ENCODE results near the gene RTL10. TPM values are rescaled to one million over a fixed set of nuclear protein-coding genes. Genes with fewer than 3 reads are reported as not detected.
A peak's percentile ranks its signal among the peaks of the same experiment; 100 is the strongest.

RTL10 gene
- total RNA-seq, 4 donors from 2014 or later: 2.5 to 26.1 (median 22.8) TPM

DNA sequence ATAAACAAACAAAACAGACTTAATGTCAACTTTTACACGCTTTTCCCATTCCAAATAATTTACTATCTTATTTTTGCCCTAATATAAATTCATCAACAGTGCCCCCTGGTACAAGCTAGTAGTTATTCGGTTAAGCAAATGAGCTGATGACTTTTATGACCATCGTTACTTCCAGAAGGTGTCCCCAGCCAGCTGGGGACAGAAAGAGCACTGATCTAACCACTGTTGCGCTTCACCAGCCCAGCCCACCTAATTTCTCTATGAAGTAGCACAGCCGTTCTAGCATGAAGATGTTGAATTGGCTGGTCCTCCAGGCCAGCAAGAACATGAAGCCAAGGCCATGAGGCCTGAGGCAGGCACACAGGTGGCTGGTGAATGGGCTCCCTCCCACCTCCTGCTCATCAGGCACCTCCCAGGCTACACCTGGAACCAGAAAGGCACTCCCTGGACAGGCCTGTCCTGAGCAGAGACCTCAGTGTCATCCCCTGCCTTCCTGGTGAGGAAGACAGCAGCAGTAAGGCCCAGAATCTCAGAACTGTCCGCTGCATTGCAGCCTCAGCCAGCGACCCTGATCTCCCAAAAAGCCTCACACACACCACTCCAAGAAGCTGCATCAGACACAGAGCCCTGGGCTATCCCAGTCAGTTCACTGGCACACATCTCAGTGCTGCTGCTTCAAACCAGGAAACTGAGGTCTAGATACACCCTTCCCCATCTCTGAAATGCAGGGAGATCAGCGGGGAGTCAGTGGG is 12.9 kb downstream of the RTL10 start:
- TF ChIP-seq CTCF (IDR thresholded peaks at IDR 0.05): no peak
- Histone ChIP-seq H3K4me1 (peaks cover 0 to 13% (median 3%) of the 10 kb centered on the region in 4 donors), H3K4me3 (no peak overlapping the region), H3K27ac (no peak overlapping the region), H3K9me3 (no peaks in the 10 kb centered on the region), H3K27me3 (no peaks in the 10 kb centered on the region), H3K36me3 (no peaks in the 10 kb centered on the region)
- peak in 1 of 3 donors; percentile 17 for DNase-seq

- no peaks in the 10 kb centered on the region for H3K27me3 ChIP-seq
- no peak overlapping the region for H3K27ac ChIP-seq
- no peak for TF ChIP-seq POLR2A (IDR thresholded peaks at IDR 0.05)
- no peak for TF ChIP-seq CTCF (IDR thresholded peaks at IDR 0.05)
- H3K4me1 ChIP-seq: peaks cover 0 to 13% (median 3%) of the 10 kb centered on the region in 4 donors
- no peaks in the 10 kb centered on the region for H3K9me3 ChIP-seq
- no peaks in the 10 kb centered on the region for H3K36me3 ChIP-seq
- H3K4me3 ChIP-seq: no peak overlapping the region
- peak in 1 of 3 donors; percentile 5 for DNase-seq
These were observed 13.6 kb downstream of the RTL10 start for GRCh38 chr22:19840955-19841640.

DNA sequence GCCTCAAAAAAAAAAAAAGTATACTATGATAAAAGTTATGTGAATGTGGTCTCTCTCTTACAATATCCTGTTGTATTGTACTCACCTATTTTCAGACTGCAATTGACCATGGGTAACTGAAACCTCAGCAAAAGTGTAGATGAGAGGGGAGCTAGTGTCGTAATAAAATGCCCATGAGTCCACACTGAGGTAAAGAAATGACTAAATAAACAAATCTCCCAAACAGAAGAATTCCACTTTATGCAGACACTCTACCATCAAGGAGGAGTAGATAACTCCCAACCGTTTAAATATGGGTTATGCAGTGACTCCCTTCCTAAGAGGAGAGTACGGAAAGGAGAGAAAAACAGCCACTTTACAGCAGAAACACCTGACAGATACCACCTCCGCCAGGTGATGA is 14.6 kb downstream of the RTL10 start:
- peaks cover 0 to 8% (median 3%) of the 10 kb centered on the region in 4 donors for H3K4me1 ChIP-seq
- H3K4me3 ChIP-seq: no peak overlapping the region
- H3K27me3 ChIP-seq: no peaks in the 10 kb centered on the region
- H3K36me3 ChIP-seq: no peaks in the 10 kb centered on the region
- H3K9me3 ChIP-seq: no peaks in the 10 kb centered on the region
- no peak for DNase-seq
- TF ChIP-seq POLR2A (IDR thresholded peaks at IDR 0.05): no peak
- no peak for TF ChIP-seq CTCF (IDR thresholded peaks at IDR 0.05)
- H3K27ac ChIP-seq: no peak overlapping the region

DNA sequence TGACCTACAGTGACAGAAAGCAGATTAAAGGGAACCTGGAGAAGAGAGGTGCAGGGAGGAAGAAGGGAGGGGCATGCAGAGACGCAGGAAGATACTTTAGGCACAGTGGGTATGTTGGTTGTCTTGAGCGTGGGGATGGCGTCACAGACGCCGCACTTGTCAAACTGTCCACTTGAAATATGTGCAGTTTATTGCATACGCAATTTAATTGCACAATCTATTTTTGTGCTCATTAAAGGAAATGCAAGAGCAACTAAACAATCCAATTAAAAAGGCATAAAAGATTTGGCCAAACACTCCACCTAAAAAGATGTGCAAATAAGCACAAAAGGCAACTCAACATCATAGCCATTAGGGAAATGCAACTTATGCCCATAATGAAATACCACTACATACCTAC is 16.8 kb downstream of the RTL10 start:
- H3K9me3 ChIP-seq: no peaks in the 10 kb centered on the region
- no peaks in the 10 kb centered on the region for H3K36me3 ChIP-seq
- H3K4me1 ChIP-seq: no peaks in the 10 kb centered on the region
- no peak overlapping the region for H3K4me3 ChIP-seq
- no peaks in the 10 kb centered on the region for H3K27me3 ChIP-seq
- TF ChIP-seq POLR2A (IDR thresholded peaks at IDR 0.05) (no peak), CTCF (IDR thresholded peaks at IDR 0.05) (no peak)
- peak in 1 of 3 donors; percentile 6 for DNase-seq
- no peak overlapping the region for H3K27ac ChIP-seq

GRCh38 chr22:19836512-19836911 is 18.2 kb downstream of the RTL10 start:
- Histone ChIP-seq H3K4me1 (no peaks in the 10 kb centered on the region), H3K36me3 (no peaks in the 10 kb centered on the region), H3K27ac (no peak overlapping the region), H3K27me3 (no peaks in the 10 kb centered on the region), H3K4me3 (no peak overlapping the region), H3K9me3 (no peaks in the 10 kb centered on the region)
- no peak for DNase-seq
- TF ChIP-seq POLR2A (IDR thresholded peaks at IDR 0.05): no peak
- no peak for TF ChIP-seq CTCF (IDR thresholded peaks at IDR 0.05)
